Measurements from ENCODE around the gene GNLY. TPM values are rescaled to one million over a fixed set of nuclear protein-coding genes. Genes with fewer than 3 reads are reported as not detected.

Gene GNLY
- total RNA-seq, 1 experiment from 2014 or later: not detected

DNA sequence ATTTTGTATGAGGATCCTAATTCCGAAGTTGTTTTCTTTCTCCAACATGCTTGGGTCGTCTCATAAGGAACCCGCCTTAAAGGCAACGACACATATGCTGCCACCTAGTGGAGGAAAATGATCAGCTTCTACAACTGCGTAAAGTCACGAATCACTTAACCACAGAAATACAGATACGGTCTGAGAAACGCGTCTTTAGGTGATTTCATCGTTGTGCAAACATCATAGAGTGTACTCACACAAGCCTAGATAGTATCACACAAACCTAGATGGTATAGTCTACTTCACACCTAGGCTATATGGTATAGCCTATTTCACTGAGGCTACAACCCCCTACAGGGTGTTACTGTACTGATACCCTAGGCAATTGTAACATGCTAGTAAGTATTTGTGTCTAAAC lies 13.1 kb downstream of the GNLY start:
- H3K9me3 ChIP-seq: no peaks in the 10 kb centered on the region
- CTCF ChIA-PET: interaction anchor here (0.6 to 1.9 kb wide), 7 partner anchors 13 to 70 kb away, joined by 3 to 10 read pairs (median 4); partner anchors contain the start of gene GNLY
- H3K27me3 ChIP-seq (replicated peaks; ENCODE audit: control insufficient read depth, insufficient read depth, low read length): no peaks in the 10 kb centered on the region
- POLR2A ChIA-PET: interaction anchor here (0.5 kb wide), 1 partner anchor 146 kb away, joined by 7 read pairs; the partner anchor contains the start of gene GGCX
- no peak overlapping the region for H3K4me3 ChIP-seq (ENCODE audit: low read depth, low read length)
- H3K4me1 ChIP-seq: no peaks in the 10 kb centered on the region
- intact Hi-C loops (cut with micrococcal nuclease; ENCODE audit: unreplicated experiment): loop anchor here (1.0 to 5.0 kb wide), 2 partner anchors 28 to 60 kb away; no protein-coding TSS in a partner anchor
- no peaks in the 10 kb centered on the region for H3K36me3 Mint-ChIP-seq (ENCODE audit: insufficient read depth, unreplicated experiment)
- H3K9me3 Mint-ChIP-seq (ENCODE audit: unreplicated experiment): no peaks in the 10 kb centered on the region
- H3K27me3 Mint-ChIP-seq (ENCODE audit: insufficient read depth, unreplicated experiment): peaks cover 14% of the 10 kb centered on the region
- H3K4me1 Mint-ChIP-seq (ENCODE audit: low read depth, unreplicated experiment): no peaks in the 10 kb centered on the region
- H3K4me3 Mint-ChIP-seq (ENCODE audit: unreplicated experiment): peak overlapping the region; percentile 23
- DNase-seq: peak; percentile 74 to 84
- TF ChIP-seq, protein P1, sequence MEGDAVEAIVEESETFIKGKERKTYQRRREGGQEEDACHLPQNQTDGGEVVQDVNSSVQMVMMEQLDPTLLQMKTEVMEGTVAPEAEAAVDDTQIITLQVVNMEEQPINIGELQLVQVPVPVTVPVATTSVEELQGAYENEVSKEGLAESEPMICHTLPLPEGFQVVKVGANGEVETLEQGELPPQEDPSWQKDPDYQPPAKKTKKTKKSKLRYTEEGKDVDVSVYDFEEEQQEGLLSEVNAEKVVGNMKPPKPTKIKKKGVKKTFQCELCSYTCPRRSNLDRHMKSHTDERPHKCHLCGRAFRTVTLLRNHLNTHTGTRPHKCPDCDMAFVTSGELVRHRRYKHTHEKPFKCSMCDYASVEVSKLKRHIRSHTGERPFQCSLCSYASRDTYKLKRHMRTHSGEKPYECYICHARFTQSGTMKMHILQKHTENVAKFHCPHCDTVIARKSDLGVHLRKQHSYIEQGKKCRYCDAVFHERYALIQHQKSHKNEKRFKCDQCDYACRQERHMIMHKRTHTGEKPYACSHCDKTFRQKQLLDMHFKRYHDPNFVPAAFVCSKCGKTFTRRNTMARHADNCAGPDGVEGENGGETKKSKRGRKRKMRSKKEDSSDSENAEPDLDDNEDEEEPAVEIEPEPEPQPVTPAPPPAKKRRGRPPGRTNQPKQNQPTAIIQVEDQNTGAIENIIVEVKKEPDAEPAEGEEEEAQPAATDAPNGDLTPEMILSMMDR (IDR thresholded peaks at IDR 0.05; ENCODE audit: insufficient read depth in 1 of 2, low read depth in 1 of 2, low read length in 1 of 2, severe bottlenecking in 1 of 2, unreplicated experiment in 1 of 2): peak; percentile 73 to 85
- H3K27ac Mint-ChIP-seq (ENCODE audit: unreplicated experiment): no peak overlapping the region
- H3K36me3 ChIP-seq (ENCODE audit: control insufficient read depth, insufficient read depth, low read length): no peaks in the 10 kb centered on the region
- no TSS peak for BruUV-seq (replicated peaks)

DNA sequence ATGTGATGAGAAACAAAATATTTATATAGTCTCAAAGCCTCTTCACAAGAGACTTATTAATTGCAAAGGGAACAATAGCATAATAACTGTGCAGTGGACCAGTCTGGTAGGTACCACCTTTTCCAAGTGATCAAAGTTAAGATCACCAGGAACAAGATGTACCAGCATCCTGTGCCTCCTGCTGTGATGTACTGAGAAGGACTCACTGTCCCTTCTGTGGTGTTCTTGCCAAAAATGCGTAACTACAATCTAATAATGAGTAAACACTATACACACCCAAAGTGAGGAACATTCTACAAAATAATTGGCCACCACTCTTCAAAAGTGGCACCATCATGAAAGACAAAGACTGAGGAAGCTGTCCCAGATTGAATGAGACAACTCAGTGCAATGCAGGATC lies 14.5 kb downstream of the GNLY start:
- H3K9me3 ChIP-seq: no peaks in the 10 kb centered on the region
- CTCF ChIA-PET: interaction anchor here (1.9 kb wide), 1 partner anchor 30 kb away, joined by 7 read pairs; no protein-coding TSS in a partner anchor

DNA sequence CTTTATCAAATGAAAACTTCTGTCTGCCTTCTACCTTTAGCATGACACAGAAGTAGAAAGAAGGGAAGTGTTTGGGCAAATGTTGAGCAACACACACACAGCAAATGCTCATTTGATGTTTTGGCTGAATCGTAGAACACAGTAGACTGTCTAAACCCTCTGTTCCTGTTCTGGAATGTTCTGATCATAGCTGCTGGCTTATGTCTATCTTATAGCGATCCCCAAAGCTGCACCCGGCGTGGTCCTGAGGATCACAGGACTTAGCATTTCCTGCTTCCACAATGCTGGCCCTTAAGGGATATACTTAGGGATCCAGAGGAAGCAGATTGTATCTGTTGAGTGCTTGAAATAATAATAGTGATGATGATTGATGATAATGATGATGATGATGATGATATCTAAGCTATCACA lies 15.2 kb downstream of the GNLY start:
- intact Hi-C loops (cut with micrococcal nuclease; ENCODE audit: unreplicated experiment): loop anchor here (5.0 kb wide), 1 partner anchor 62 kb away; no protein-coding TSS in a partner anchor
- Histone ChIP-seq H3K4me3 (ENCODE audit: low read depth, low read length) (no peak overlapping the region), H3K9me3 (no peaks in the 10 kb centered on the region), H3K27me3 (replicated peaks; ENCODE audit: control insufficient read depth, insufficient read depth, low read length) (no peaks in the 10 kb centered on the region; the same call in 1 of the 2 replicates), H3K36me3 (ENCODE audit: control insufficient read depth, insufficient read depth, low read length) (no peaks in the 10 kb centered on the region), H3K4me1 (no peaks in the 10 kb centered on the region)
- H3K9me3 Mint-ChIP-seq (ENCODE audit: unreplicated experiment): no peaks in the 10 kb centered on the region
- CTCF ChIA-PET: no interaction called here
- TF ChIP-seq, protein P1 (IDR thresholded peaks at IDR 0.05; ENCODE audit: insufficient read depth in 1 of 2, low read depth in 1 of 2, low read length in 1 of 2, severe bottlenecking in 1 of 2, unreplicated experiment in 1 of 2): no peak
- no peak overlapping the region for H3K27ac Mint-ChIP-seq (ENCODE audit: unreplicated experiment)
- H3K4me1 Mint-ChIP-seq (ENCODE audit: low read depth, unreplicated experiment): no peaks in the 10 kb centered on the region
- peaks cover 3% of the 10 kb centered on the region for H3K27me3 Mint-ChIP-seq (ENCODE audit: insufficient read depth, unreplicated experiment)
- no peak overlapping the region for H3K4me3 Mint-ChIP-seq (ENCODE audit: unreplicated experiment)
- BruUV-seq (replicated peaks): no TSS peak
- DNase-seq: no peak
- no peaks in the 10 kb centered on the region for H3K36me3 Mint-ChIP-seq (ENCODE audit: insufficient read depth, unreplicated experiment)
- POLR2A ChIA-PET: no interaction called here

More for the DNA sequence above, 14.5 kb downstream of the GNLY start:
- no peaks in the 10 kb centered on the region for H3K36me3 Mint-ChIP-seq (ENCODE audit: insufficient read depth, unreplicated experiment)
- H3K4me3 Mint-ChIP-seq (ENCODE audit: unreplicated experiment): no peak overlapping the region
- intact Hi-C loops (cut with micrococcal nuclease; ENCODE audit: unreplicated experiment): loop anchor here (5.0 kb wide), 1 partner anchor 61 kb away; no protein-coding TSS in a partner anchor
- POLR2A ChIA-PET: no interaction called here
- no peak for DNase-seq
- H3K27ac Mint-ChIP-seq (ENCODE audit: unreplicated experiment): no peak overlapping the region
- Histone ChIP-seq H3K4me3 (ENCODE audit: low read depth, low read length) (no peak overlapping the region), H3K36me3 (ENCODE audit: control insufficient read depth, insufficient read depth, low read length) (no peaks in the 10 kb centered on the region), H3K4me1 (no peaks in the 10 kb centered on the region), H3K27me3 (replicated peaks; ENCODE audit: control insufficient read depth, insufficient read depth, low read length) (no peaks in the 10 kb centered on the region; the same call in 1 of the 2 replicates)
- peaks cover 5% of the 10 kb centered on the region for H3K27me3 Mint-ChIP-seq (ENCODE audit: insufficient read depth, unreplicated experiment)
- no TSS peak for BruUV-seq (replicated peaks)
- TF ChIP-seq, protein P1 (IDR thresholded peaks at IDR 0.05; ENCODE audit: insufficient read depth in 1 of 2, low read depth in 1 of 2, low read length in 1 of 2, severe bottlenecking in 1 of 2, unreplicated experiment in 1 of 2): no peak
- H3K9me3 Mint-ChIP-seq (ENCODE audit: unreplicated experiment): no peaks in the 10 kb centered on the region
- no peaks in the 10 kb centered on the region for H3K4me1 Mint-ChIP-seq (ENCODE audit: low read depth, unreplicated experiment)
